ENCODE data around the gene MSX2.

Gene MSX2

DNA sequence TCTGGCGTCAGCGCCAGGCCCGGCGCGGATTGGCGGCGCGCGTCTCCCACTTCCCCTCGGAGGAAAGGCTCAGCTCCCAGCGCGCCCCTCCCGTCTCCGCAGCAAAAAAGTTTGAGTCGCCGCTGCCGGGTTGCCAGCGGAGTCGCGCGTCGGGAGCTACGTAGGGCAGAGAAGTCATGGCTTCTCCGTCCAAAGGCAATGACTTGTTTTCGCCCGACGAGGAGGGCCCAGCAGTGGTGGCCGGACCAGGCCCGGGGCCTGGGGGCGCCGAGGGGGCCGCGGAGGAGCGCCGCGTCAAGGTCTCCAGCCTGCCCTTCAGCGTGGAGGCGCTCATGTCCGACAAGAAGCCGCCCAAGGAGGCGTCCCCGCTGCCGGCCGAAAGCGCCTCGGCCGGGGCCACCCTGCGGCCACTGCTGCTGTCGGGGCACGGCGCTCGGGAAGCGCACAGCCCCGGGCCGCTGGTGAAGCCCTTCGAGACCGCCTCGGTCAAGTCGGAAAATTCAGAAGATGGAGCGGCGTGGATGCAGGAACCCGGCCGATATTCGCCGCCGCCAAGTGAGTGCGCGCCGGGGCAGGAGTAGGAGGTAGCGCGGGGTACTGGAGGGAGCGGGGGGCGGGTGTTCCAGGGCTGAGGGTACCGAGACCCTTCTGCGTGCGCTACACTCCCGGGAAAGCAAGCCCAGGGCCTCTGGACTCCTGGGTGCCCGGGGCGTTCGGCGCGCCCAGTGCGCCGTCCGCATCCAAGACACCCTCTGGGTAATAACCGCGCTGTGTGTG, at the start of gene MSX2:
Gene MSX2 (plus strand): TSS at position 99 of the 777 bp plus-strand sequence. CDS start 78 bp downstream, at position 177.
- peak; percentile 51 for DNase-seq

DNA sequence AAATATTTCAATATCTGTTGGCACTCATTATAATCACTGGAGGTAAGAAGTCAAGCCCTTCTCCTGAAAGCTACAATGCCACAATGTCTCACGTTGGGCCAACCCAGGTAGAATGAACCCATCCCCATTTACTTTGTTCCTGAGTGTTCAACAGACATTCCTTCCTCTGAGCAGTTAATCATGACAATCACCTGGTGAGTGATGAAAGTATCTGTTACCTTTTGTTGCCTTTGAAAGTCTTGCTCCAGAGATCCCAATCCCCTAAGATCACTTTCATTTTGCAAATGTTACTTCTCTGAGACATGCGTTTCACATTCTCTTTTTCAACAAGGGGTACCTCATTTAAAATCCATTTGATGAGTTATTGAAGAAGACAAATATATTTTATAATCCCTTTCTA, 49.3 kb upstream of the MSX2 start:
- DNase-seq, result no peak

DNA sequence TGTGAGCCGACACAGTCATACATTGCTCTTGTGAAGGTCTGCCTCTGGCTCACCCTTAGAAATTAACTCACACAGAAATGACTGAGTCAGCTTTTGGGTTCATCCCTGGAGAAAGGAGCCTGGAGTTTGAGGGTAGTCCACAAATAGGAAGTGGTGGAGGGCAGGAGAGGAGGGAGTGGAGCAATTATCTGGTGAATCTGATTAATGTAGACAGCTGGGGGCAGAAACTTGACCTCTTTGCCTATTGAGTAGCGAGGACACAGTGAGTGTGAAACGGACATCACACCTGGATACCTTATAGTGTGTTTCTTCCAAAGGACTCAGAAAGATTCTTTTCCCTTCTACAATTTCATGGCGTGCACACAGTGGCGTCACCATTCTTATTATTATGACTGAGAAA, 48.5 kb upstream of the MSX2 start:
- DNase-seq, result no peak

DNA sequence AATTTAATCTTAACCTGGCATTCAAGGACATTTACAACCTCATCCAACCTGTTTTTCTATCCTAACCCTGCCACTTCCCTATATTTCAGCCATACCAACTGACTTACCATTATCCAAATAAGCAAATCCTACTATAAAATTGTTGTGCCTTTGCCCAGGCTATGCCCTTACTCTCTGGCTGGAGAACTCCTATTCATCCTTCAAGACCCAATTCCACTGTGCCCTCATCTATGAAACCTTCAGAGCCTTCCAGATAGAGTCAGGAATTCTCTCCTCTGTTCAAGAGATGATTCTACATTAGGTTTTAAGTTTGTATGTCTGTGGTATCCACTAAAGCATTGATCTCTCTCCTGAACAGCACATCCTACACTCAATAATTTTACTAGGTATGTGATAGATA, 46.3 kb upstream of the MSX2 start:
- no peak for DNase-seq

DNA sequence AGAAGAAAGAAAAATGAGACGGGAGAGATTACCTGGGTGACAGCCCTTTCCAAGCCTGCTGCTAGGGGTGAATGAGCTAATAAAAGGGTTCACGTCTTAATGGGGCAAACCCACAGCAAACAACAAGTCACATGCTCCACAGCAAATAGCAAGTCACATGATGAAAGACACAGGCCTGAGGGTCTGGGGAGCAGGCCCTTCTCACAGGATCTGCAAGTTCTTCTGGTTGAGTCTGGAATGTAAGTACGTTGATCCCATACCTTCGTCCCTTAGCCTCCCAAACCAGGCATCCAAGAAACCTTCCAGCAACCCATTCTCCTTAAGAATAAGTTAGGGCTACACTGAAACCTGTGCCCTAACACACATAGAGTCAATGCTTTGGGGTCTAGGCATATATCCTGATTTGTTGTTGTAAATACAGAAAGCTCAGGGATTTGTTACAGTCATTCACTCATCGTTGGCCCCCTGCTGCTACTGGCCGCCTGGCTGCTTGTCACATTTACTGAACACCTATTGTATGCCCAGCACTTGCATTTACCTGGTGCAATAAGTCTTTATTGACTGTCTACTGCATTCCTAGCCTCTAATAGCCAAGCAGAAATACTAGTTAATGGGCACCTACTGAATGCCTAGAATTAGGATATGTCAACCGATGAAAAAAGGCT, 43.3 kb upstream of the MSX2 start:
- DNase-seq, result no peak

DNA sequence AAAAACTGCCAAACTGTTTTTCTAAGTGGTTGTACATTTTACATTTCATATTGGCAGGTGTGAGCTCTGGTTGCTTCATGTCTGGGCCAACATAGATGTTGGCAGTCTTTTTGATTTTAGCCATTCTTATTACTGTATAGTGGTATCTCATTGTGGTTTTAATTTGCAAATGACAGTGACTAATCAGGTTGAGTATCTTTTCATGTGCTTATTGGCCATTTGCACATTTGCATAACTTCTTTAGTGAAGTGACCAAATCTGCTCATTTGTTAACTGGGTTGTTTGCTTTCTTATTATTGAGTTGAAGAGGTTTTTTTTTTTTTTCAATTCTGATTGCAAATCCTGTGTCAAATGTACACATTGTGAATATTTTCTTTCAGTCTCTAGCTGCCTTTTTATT, 36.9 kb upstream of the MSX2 start:
- DNase-seq, result no peak

DNA sequence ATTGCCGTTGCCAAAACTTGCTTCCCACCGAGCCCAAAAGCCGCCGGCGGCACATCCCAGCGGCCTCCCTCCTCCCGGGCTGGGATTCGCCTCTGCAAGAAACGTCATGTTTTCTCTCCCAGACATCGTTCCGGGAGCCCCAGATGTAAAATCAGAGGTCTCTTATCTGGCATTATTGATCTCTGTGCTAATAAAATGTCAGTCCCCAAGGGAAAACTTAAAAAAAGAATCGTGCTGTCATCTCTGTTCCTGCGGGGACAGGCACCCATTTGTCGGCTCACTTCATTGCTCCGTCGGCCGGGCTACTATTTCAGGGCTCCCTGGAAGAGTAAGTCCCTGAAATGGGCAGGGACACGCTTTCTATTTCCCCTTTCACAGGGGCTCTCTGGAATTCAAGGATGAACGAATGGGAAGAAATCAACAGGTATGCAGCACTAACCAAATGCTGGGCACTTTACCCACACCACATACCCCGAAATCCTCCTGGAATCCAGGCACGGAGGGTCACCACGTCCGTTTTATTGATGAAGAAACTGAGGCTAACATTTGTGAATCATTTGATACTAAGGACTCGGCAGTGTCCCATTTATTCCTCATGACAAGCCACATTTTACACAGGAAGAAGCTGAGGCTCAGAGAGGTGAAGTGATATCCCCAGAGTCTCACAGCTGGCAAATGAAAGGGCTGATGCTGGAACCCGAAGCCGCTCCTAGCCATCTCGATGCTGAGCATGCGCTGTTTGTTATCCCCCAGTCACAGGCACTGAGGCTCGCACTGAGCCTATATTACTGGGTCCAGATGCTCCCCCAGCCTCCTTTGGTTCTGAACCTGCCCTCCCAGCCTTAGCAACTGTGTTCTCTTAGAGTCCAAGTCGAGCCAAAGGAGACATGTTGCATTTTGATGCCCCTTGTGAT, 35.7 kb upstream of the MSX2 start:
- DNase-seq, result no peak

DNA sequence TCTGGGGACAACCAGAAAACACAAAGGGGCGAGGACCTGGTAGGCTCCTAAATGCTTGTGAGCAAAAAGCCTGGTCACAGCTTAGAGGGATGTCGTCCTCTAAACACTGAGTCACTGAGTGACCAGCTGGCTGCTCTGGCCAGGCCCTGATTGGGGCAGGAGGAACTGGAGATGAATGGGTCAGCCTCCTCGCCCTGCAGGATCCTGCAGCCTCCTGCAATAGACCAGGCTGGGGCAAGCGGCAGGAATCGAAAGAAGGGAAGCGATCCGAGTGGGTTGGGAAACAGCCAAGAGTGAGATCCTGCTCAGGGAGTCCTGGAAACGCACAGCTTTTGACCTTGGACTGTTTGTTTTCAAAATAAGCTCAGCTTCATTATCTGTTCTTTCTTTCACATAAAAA, 34.1 kb upstream of the MSX2 start:
- DNase-seq, result no peak

DNA sequence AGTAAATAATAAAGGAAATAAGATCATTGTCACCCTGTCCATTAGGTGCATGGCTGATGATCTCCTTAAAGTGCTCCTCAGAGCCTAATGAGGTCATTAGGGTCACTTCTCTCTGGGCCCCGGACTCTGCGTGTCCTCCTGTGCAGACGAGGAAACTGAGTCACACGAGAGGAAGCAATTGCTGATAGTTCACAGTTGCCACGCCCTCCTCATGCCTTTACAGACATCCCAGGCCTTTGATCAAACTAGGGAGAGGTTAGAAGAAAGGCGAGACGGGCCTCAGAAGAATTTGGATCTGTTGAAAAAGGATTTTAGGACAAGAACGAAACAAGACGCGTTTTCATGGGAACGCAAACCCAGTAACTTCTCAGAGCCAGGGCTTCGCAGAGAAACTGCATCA, 32.0 kb upstream of the MSX2 start:
- no peak for DNase-seq

DNA sequence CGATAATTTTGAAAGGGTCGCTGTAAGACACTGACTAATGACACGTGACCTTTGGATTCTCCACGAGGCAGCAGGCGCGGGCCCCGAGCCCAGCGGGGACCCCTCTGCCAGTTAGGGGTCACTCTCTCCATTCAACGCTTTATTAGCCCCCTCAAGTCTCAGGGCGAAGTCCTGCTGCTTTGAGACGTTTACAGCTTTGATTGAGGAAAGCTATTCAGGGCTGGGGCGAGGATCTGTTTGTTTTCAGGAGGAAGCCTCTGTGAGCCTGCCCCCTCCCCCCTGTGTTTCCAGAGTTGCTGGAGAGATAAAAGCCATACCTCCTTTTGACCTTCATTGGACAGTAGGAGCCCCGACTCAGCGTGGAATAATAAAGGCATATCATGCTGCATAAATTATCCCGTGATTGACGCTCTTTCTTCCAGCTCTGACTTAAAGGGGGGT, 31.4 kb upstream of the MSX2 start:
- DNase-seq, result no peak

DNA sequence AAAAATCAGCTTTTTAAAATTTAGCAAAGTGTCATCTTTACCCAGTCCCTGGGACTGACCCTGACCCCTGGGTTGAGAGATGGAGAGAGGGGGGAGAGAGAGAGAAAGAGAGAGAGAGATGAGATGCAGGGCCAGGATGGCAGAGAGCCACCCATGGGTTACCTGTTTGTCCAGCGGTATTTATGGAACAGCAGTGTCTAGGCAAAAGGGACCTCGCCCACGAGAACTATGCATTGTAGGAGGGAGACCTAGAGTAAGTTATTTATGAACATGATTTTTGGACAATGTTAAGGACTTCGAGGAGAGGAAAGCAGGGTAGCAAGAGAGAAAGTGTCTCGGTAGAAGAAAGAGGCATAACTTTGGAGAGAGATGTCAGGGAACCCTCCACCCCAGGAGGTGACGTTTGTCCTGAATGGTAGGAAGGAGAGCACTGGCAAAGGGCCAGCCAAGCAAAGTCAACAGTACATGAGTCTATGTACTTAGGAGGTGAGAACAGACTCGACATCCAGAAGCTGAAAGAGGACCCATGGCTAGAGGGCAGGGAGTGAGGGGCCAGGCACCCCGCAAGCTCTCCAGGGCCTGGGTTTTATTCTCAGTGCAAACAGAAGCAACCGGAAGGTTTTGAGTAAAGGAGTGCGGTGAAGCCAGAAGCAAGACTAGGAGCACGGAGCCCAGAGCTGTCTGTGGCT, 30.5 kb upstream of the MSX2 start:
- no peak for DNase-seq

DNA sequence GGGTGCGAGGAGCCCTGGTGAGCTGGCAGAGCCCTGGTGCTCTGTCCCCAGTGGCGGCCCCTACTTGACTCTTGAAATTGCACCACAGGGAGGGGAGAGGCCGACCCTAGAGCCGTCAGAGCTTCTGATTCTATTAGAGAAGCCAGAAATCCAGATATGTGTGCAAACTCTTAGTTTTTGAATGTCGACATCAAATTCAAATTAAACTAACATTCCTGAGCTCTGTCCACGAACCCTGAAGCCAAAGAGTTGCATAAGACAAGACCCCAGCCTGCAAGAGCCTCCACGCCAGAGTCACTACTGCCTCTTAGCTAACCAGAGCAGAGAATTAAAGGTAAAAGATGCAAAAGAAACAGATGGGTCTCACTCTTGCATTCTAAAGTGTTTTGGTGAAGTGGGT, 29.8 kb upstream of the MSX2 start:
- no peak for DNase-seq

DNA sequence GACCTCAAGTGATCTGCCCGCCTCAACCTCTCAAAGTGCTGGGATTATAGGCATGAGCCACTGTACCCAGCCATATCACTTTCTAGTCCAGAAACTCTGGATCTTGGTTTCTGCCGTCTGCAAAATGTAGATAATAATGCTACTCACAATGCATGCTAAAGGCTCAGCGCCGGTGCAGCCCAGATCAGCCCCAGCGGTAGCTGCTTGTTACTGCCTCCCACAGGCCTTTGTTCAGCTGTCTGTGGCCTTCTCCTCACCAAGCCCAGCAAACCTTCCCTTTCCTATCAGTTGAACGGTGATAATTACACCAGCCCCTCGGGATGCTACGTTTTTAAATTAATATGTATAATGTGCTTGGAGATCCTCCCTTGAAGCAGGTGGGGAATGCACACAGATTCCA, 26.2 kb upstream of the MSX2 start:
- no peak for DNase-seq

DNA sequence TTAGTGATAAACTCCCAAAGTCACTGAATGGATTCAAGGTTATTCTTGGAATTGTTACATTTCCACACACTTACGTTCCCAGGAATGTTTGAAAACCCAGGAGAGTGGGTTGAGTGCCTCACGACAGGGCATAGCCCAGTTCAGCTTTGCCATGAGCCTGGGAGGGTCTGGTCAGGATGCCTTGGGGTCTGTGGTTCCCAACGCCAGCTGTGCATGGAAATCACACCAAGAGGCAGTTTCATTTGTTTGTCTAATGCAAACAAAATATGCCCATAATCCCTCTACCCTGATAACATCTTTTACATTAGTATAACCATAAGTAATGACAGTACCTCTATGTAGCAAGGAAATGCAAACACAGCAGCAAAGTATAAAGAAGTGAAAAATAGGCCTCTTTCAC, 25.3 kb upstream of the MSX2 start:
- no peak for DNase-seq

DNA sequence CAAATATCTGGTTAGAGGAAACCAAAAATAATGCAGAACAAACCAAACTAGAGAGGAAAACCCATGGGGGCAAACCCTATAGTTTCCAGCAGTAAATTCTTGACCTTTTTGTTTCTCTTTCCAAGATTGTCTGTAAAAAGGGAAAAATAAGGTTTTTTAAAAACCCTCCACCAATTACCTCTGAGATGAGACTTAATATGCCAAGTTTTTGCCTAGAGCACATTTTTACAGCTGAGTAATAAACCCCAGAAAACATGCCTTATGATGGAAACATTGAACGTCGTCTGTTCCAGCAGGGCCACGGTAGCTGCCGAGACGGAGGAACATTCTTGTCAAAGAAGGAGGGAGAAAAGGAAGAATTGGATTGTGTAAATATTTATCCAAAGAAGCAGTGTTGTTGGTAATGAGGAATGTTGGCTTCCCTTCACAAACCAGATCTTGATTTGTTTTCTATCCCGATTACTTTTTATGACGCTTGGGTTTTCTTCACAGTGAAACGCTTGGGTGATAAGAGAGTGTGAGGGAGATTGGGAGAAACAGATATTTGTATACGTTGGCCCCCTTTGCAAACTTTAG, 17.3 kb upstream of the MSX2 start:
- no peak for DNase-seq

DNA sequence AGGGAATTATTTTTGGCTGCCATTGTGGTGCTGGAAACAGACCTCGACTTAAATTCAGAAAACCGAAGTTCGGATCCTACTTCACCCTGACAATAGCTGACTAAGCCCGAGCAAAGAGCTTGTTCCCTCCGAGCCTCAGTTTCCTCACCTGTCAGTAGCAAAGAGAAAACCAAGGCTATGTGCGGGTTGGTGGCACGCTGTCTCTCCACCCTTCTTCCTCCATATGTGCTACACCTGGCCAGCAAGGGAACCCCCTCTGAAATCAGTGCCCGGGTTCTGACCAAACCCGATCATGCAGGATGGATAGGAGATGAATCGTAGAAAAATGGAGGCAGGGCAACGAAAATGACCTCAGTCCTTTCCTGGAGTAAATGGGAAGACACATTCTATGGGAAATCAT, 16.7 kb upstream of the MSX2 start:
- no peak for DNase-seq

DNA sequence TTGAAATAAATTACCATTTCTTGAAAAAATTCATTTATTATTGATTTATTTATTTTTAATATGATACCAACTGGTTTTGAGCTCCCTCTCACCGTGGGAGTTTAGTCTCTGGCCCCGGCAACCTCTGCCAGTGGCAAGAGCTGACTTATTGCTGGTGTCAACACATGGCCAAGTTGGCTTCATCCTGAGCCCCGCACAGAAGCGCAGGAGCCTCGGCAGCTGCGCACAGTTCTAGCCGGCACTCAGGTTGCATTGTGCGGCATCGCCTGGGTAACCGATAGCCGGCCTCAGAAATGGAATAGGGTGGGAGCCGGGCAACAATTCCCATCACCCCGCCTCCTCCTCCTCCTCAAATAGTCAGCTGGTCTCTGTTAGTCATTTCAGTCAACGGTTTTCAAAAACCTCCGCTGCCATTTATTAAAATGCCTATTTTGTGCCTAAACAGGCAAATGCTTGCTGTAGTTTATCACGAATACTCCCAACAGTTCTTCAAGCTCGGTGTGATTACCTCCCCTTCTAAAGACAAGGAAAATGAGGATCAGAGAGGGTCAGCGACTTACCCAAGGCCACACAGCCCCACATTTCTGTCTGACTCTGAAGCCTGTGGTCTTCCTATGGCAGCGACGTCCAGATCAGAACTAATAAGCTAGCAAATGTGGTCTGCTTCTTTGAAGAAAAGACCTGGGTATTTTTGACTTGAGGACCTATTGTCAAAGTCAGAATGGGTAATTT, 15.7 kb upstream of the MSX2 start:
- DNase-seq, result no peak

DNA sequence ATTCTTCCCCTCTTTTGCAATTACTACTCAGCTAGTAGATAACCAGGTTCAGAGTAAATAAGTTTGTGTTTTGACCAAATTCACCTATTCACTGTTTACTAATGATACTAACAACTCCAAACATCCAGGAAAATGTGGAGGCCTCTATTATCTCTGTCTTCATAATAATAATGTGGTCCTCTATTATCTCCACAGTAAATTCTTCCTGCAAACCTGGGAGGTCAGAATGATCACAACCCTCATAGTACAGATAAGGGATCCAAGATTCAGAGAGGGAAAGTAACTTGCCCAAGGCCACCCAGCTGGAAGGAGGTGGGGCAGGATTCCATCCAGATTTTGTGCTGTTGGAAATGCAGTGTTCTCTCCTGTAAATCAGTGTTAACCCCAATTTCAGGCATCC, 9.6 kb upstream of the MSX2 start:
- no peak for DNase-seq

DNA sequence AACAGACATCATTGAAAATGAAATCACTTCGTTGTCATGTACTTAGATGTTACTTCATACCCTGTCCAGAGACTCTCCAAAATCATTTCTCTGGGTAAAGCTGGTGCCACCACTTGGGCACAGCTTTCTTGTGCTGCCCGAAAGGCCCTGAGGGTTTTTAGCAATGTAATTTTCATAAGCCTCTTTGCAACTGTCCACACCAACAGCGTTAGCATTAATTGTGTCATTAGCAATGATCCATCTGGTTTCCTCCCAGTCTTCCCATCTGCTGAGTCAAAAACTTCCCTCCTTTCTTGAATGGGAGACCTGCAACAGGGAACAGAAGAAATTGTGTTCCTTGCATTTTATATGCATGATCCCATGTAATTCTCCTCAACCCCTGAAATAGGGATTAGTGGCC, 8.6 kb upstream of the MSX2 start:
- no peak for DNase-seq

DNA sequence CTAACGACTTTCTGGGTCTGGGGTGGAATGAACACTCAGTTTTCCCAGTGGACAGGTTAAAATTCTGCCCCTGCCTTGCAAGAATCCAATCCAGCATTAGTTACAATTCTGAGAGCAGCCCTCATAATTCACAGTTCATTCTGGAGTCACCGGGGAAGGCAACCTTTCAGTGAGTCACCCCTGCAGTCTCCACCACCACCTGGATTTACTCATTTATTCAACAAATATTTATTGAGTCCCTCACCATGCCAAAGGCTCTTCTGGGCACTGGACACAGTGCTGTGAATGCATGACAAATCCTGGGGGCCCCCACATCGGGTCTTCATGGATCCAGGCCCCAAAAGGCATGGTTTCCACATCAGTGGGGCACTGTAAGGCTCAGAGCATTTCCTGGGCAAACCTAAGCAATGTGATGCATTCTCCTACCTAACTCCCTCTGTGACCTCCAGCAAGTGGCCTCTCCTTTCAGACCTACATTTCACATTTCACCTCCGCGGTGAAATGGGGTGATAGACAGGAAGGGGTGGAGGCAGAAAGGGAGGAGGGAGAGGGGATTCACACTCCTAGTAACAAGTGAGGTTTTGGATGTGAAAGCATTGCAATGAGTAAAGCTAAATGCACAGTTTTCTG, 6.4 kb upstream of the MSX2 start:
- DNase-seq, result no peak

DNA sequence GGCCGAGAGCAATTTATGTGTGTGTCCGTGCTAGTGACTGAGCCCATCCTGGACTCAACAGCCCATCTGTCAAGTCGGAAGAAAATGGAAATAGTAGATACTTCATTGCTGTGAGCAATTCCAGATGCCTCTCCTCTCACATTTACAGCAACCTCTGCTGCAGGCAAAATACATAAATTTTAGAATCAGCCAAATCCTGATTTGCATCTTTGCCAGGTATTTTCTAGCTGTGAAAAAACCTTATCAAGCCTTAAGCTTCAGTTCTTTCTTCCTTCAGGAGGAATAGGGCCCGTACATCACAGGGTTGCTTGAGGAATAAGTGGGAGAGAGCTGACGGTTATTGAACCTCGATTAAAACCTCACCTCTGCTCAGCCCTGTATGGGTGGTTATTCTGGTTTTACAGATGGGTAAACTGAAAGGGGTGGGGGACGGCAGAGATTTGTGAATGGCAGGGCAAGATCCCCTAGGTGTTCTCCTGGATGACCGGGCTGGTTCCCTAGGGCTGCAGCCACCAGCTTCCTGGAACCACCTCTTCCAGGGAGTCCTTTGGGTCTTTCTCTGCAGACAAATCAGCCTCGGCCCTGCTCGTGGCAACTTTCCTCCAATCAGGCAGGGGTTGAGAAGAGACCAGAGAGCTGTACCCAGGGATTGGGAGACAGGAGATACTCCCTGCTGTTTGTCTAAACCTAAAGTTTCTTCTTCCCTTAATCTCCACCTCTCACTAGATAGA, 5.3 kb upstream of the MSX2 start:
- no peak for DNase-seq

All from HCEC 1CT (cell line).